ENCODE data around the gene RTN4RL1. TPM values are rescaled to one million over a fixed set of nuclear protein-coding genes. Genes with fewer than 3 reads are reported as not detected.
A peak's percentile ranks its signal among the peaks of the same experiment; 100 is the strongest.

Gene RTN4RL1
- total and polyA plus RNA-seq, 2 of the 13 experiments (the other 11 are each of a cell fraction or from before 2014, with no cell fraction given) = 0.01 TPM; not detected in 1

GRCh38 chr17:2029911-2030778 is 5.0 kb upstream of the RTN4RL1 start, which contains the start of gene DPH1 (continued):
- TF ChIP-seq ARID4A (CRISPR knock-in tag; IDR thresholded peaks at IDR 0.05; ENCODE audit: borderline replicate concordance) (peak; percentile 99), U2AF2 (IDR thresholded peaks at IDR 0.05; ENCODE audit: low read depth, low read length) (no peak), ZNF207 (IDR thresholded peaks at IDR 0.05; ENCODE audit: borderline replicate concordance) (no peak), SAP130 (CRISPR knock-in tag; IDR thresholded peaks at IDR 0.05; ENCODE audit: low read depth) (peak; percentile 98), ZNF639 (CRISPR knock-in tag; conservative IDR thresholded peaks at IDR 0.05) (peak; percentile 77), SP2 (CRISPR knock-in tag; IDR thresholded peaks at IDR 0.05) (peak; percentile 44; the same call in 1 of the 2 replicates), ZNF781 (CRISPR knock-in tag; IDR thresholded peaks at IDR 0.05; ENCODE audit: borderline replicate concordance, not compliant biosample characterization) (peak; percentile 19), SRY (CRISPR knock-in tag; IDR thresholded peaks at IDR 0.05) (peak; percentile 38; the same call in 1 of the 2 replicates), ZNF501 (CRISPR knock-in tag; IDR thresholded peaks at IDR 0.05) (peak; percentile 94), SRSF4 (IDR thresholded peaks at IDR 0.05; ENCODE audit: low read depth, low read length, poor library complexity, severe bottlenecking) (no peak), ZNF772 (CRISPR knock-in tag; IDR thresholded peaks at IDR 0.05) (peak; percentile 74), ZNF230 (CRISPR knock-in tag; IDR thresholded peaks at IDR 0.05) (no peak), ZBTB26 (CRISPR knock-in tag; IDR thresholded peaks at IDR 0.05; ENCODE audit: borderline replicate concordance) (no peak), RNF2 (conservative IDR thresholded peaks at IDR 0.05; ENCODE audit: low read depth) (no peak), ZMYM4 (CRISPR knock-in tag; IDR thresholded peaks at IDR 0.05) (0 out of 2 replicates have a peak, but pooled peaks have one; percentile 13), ZNF761 (CRISPR knock-in tag; conservative IDR thresholded peaks at IDR 0.05) (no peak)
- TF ChIP-seq, protein P1, sequence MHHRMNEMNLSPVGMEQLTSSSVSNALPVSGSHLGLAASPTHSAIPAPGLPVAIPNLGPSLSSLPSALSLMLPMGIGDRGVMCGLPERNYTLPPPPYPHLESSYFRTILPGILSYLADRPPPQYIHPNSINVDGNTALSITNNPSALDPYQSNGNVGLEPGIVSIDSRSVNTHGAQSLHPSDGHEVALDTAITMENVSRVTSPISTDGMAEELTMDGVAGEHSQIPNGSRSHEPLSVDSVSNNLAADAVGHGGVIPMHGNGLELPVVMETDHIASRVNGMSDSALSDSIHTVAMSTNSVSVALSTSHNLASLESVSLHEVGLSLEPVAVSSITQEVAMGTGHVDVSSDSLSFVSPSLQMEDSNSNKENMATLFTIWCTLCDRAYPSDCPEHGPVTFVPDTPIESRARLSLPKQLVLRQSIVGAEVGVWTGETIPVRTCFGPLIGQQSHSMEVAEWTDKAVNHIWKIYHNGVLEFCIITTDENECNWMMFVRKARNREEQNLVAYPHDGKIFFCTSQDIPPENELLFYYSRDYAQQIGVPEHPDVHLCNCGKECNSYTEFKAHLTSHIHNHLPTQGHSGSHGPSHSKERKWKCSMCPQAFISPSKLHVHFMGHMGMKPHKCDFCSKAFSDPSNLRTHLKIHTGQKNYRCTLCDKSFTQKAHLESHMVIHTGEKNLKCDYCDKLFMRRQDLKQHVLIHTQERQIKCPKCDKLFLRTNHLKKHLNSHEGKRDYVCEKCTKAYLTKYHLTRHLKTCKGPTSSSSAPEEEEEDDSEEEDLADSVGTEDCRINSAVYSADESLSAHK (CRISPR knock-in tag; IDR thresholded peaks at IDR 0.05; ENCODE audit: borderline replicate concordance) = no peak
- TF ChIP-seq, protein P2, sequence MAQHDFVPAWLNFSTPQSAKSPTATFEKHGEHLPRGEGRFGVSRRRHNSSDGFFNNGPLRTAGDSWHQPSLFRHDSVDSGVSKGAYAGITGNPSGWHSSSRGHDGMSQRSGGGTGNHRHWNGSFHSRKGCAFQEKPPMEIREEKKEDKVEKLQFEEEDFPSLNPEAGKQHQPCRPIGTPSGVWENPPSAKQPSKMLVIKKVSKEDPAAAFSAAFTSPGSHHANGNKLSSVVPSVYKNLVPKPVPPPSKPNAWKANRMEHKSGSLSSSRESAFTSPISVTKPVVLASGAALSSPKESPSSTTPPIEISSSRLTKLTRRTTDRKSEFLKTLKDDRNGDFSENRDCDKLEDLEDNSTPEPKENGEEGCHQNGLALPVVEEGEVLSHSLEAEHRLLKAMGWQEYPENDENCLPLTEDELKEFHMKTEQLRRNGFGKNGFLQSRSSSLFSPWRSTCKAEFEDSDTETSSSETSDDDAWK (CRISPR knock-in tag; IDR thresholded peaks at IDR 0.05) = no peak

All from HepG2 (cell line).